MG63 (cell line): ENCODE results near the gene CARD19. TPM values are rescaled to one million over a fixed set of nuclear protein-coding genes. Genes with fewer than 3 reads are reported as not detected.
"Not testable (repeated sequence)": the region's sequence is repeated elsewhere in the genome, so short reads cannot be mapped to it uniquely, and the experiment has no call there.

Experiments used
- DNase-seq: peaks from one replicate; pipeline ENCODE4 v3.0.0-alpha.2; 2020
- H3K27me3 ChIP-seq: fragments of 250-450 bp; sonication (Bioruptor Pico); 2 replicates; pipeline ENCODE4 v1.5.1; 2020; ENCODE audit warnings: mild to moderate bottlenecking, moderate library complexity
- H3K36me3 ChIP-seq: fragments of 250-450 bp; sonication (Bioruptor Pico); 2 replicates; pipeline ENCODE4 v1.5.1; 2020; ENCODE audit warnings: mild to moderate bottlenecking, moderate library complexity
- H3K4me3 ChIP-seq: fragments of 250-450 bp; sonication (Bioruptor Pico); 2 replicates; pipeline ENCODE4 v1.5.1; 2020; ENCODE audit warnings: mild to moderate bottlenecking, moderate library complexity
- H3K9me3 ChIP-seq: fragments of 250-450 bp; sonication (Bioruptor Pico); 2 replicates; pipeline ENCODE4 v1.5.1; 2020; ENCODE audit warnings: mild to moderate bottlenecking, moderate library complexity
- total RNA-seq: library from RNA; depleted of rRNA; stranded (reverse); fragments of >200 nt; shearing (Covaris generic); gene quantifications from 2 replicates; pipeline ENCODE4 v1.2.3, GENCODE V29; 2014; ENCODE audit warnings: low replicate concordance

CARD19 gene
- total RNA-seq, 1 experiment from 2014 or later: 103 TPM

GRCh38 chr9:93132287-93132927 lies 36.4 kb downstream of the CARD19 start:
- H3K9me3 ChIP-seq: no peaks in the 10 kb centered on the region
- peaks cover 5% of the 10 kb centered on the region; the same call in 1 of the 2 replicates for H3K36me3 ChIP-seq
- peak; percentile 89 for DNase-seq
- no peaks in the 10 kb centered on the region for H3K27me3 ChIP-seq
- H3K4me3 ChIP-seq: peak overlapping the region; percentile 90

DNA sequence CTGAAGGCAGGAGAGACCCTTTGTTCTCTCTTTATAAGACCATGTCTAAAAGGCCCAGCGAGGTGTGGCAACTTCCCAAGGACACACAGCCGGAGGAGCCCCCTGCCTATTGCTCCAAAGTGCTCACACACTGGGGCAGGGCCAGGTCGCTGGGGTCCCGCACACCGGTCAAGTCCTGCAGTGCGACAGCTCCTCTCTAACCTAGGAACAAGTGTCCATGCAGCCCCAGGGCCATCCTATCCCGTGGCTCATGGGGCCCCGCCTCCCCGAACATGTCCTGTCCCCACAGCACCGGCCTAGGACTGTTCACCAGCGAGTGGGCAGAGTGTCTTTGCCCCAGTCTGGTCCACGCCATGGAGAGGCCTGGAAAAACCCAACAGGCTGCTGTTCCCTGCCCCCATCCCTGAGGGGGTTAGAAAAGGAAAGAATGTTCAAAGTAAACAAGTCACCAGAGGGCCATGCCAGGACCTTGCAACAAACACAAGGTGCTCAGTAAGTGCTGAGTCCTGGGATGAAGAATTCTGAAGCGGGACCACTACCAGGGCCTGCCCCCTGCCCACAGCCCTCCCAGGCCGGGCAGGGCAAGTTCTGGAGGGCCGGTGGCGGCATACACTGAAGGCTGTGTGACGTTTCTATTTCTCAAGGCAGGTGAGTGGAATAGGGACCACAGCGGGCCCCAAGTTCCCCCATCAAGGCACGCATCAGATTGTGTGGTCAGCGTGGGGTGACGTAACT lies 37.1 kb downstream of the CARD19 start:
- peak; percentile 44 for DNase-seq
- no peaks in the 10 kb centered on the region for H3K9me3 ChIP-seq

DNA sequence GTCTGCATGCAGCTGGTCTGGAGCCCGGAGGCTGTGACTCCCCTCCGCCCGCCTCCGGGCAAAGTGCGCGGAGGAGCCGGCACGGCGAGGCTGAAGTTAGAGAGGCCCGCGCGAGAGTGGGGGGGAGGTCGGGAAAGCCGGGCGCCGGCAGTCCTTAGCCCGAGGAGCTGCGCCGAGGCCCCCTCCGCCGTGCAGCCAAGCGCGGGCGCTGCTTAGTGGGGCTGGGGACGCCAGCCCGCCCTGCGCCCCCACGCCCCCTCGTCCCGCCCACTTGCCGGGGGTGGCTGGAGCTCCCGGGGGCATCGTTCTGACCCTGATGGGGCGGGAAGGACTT lies 37.6 kb downstream of the CARD19 start:
- peak; percentile 86 for DNase-seq
- Histone ChIP-seq H3K27me3 (no peaks in the 10 kb centered on the region), H3K4me3 (peak overlapping the region; percentile 90), H3K9me3 (no peaks in the 10 kb centered on the region), H3K36me3 (peaks cover 5% of the 10 kb centered on the region; the same call in 1 of the 2 replicates)

More for the DNA sequence above, 37.1 kb downstream of the CARD19 start:
- H3K36me3 ChIP-seq: peaks cover 5% of the 10 kb centered on the region; the same call in 1 of the 2 replicates
- H3K27me3 ChIP-seq: no peaks in the 10 kb centered on the region
- peak overlapping the region; percentile 90 for H3K4me3 ChIP-seq

DNA sequence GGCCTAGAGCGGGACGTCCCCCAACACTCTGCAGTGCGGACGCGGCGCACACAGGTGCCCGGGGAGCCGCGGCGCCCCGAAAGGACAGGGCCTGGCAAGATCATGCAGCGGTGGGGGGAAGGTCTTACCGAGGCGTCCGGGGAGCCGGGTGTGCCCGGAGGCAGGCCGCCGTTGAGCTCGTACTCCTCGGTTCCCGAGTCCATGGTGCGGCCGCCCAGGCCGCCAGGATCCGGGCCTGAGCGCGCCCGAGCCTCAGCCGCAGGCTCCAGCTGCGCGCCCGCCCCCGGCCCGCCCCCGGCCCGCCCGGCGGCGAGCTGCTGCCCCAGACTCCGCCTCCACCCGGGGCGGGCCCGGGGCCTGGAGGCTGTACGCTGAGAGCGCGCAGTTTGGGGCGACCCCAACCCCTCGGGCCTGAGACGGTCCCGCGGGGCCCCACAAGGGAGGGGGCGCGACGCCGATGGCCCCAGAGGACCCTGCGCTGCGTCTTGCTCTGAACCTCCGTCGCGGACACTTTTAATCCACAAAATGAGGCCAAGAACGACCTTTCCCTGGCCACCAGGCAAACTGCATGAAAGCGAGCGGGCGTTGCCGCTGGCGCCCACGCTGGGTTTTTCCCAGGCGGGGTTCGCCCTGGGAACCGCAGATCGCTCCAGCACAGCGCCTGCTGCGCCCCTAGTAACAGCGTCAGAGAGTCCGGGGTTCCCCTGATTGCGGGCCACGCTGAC lies 38.2 kb downstream of the CARD19 start, which contains the start of gene NINJ1:
Gene NINJ1, minus strand, starts transcription at position 237 of the 725 bp plus-strand sequence. Its CDS starts 34 bp downstream, at position 203.
- peak; percentile 77 for DNase-seq
- peaks cover 5% of the 10 kb centered on the region; the same call in 1 of the 2 replicates for H3K36me3 ChIP-seq
- H3K27me3 ChIP-seq: no peaks in the 10 kb centered on the region
- peak within 1 kb of the TSS; percentile 90 for H3K4me3 ChIP-seq
- no peaks in the 10 kb centered on the region for H3K9me3 ChIP-seq

GRCh38 chr9:93134740-93135444 lies 38.9 kb downstream of the CARD19 start:
- Histone ChIP-seq H3K4me3 (peak overlapping the region; percentile 90), H3K27me3 (no peaks in the 10 kb centered on the region), H3K9me3 (no peaks in the 10 kb centered on the region), H3K36me3 (peaks cover 5% of the 10 kb centered on the region; the same call in 1 of the 2 replicates)
- no peak for DNase-seq

DNA sequence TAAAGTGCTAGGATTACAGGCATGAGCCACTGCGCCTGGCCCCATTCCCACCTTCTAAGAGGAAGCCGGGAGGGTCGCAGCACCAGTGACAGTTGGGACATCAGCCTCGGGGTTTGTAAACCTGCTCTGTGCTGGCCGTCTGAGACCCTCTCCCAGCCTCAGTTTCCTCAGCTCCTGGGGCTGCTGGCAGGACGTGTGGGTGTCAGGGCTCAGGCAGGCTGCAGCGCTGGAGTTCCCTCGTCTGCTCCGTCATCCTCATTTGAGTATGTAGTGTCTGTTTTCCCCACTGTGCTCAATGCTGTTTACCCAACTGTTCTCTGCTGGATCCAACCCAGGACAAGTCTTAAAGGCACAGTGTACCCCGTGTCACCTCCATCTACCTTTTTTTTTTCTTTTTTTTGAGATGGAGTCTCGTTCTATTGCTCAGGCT lies 40.0 kb downstream of the CARD19 start:
- Histone ChIP-seq H3K36me3 (peaks cover 4% of the 10 kb centered on the region; the same call in 1 of the 2 replicates), H3K27me3 (no peaks in the 10 kb centered on the region), H3K4me3 (no peak overlapping the region), H3K9me3 (no peaks in the 10 kb centered on the region)
- no peak for DNase-seq

GRCh38 chr9:93137362-93137761 lies 41.3 kb downstream of the CARD19 start:
- DNase-seq: no peak
- no peaks in the 10 kb centered on the region for H3K9me3 ChIP-seq
- H3K36me3 ChIP-seq: 0 out of 2 replicates have a peak, but pooled peaks cover under 1% of the 10 kb centered on the region
- no peak overlapping the region for H3K4me3 ChIP-seq
- no peaks in the 10 kb centered on the region for H3K27me3 ChIP-seq

GRCh38 chr9:93138171-93138764 lies 42.3 kb downstream of the CARD19 start:
- no peaks in the 10 kb centered on the region for H3K36me3 ChIP-seq
- no peaks in the 10 kb centered on the region for H3K9me3 ChIP-seq
- H3K4me3 ChIP-seq: no peak overlapping the region
- no peaks in the 10 kb centered on the region for H3K27me3 ChIP-seq
- DNase-seq: no peak

DNA sequence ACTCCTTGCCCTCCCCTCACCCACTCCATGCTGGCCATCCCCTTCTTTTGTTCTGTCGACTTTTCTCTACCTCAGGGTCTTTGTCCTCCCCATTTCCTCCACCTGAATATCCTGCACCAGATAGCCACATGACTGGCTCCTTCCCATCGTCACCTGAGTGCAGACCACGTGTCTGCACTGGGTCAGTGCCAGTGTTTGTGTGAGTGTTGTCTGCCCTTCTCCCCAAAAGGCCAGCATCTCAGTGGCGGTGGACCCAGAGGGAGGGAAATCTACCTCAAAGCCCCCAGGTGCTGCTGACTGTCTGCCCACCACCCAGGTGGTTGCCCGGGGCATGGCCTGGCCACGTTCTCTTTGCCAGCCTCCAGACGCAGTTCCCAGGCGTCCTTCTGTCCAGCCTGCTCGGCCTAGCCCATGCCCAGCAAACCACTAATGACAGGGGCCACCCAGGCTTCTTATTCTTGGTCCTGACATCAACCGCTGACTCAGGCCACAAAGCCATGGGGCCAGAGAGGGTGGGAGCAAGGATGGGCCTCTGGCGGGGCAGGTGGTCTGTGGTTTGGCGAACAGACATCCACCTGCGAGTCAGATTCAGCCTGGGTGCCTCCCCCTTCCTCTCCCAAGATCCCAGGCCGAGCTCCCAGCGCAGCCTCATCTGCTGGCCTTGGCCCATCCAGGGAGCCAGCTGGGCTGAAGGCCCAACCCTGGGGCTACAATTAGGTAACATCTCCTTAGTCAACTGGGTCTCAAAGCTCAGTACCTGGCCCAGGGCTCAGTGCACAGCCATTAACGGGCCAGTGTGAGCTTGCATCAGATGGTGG lies 43.6 kb downstream of the CARD19 start:
- Histone ChIP-seq H3K36me3 (no peaks in the 10 kb centered on the region), H3K9me3 (no peaks in the 10 kb centered on the region), H3K27me3 (no peaks in the 10 kb centered on the region), H3K4me3 (no peak overlapping the region)
- DNase-seq: peak; percentile 50

DNA sequence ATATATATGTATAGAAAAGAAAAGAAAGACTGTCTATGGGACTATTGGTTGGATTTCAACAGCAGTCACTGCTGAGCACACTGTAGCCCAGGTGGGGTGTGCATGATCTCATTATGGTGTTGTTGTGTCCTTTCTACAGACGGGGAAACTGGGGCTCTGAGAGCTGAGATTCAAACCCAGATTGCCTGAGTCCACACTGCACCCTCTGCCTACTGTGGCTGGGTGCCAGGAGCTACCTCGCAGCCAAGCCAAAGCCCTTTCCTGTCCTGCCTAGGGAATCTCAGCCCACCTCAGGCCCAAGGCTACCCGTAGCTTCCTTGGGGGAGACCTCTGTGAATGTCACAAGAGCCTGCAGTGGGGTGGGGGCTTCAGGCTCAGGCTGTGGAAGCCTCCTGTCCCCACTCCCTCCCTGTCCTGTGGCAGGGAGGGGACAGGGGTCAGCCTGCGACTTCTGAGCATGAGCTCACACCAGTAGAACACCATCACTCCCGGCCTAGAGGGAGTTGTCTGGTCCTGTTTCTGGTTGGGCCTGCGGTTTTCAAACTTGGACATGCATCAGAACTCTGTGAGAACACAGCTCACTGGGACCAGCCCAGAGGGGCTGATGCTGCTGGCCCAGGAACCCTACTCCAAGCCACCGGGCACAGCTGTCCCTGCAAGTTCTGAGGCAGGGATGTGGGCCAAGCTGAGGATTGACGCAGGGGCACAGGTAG lies 45.9 kb downstream of the CARD19 start:
- H3K4me3 ChIP-seq: no peak overlapping the region
- H3K27me3 ChIP-seq: no peaks in the 10 kb centered on the region
- no peak for DNase-seq
- no peaks in the 10 kb centered on the region for H3K36me3 ChIP-seq
- H3K9me3 ChIP-seq: no peaks in the 10 kb centered on the region

- Histone ChIP-seq H3K4me3 (no peak overlapping the region), H3K9me3 (peaks cover 3% of the 10 kb centered on the region), H3K27me3 (no peaks in the 10 kb centered on the region), H3K36me3 (no peaks in the 10 kb centered on the region)
- peak; percentile 71 for DNase-seq
These were observed 48.0 kb downstream of the CARD19 start for GRCh38 chr9:93143830-93144530.

- H3K4me3 ChIP-seq, H3K27me3 ChIP-seq, H3K36me3 ChIP-seq, DNase-seq, H3K9me3 ChIP-seq: not testable (repeated sequence)
These were observed 50.7 kb downstream of the CARD19 start for GRCh38 chr9:93146696-93147095.

DNA sequence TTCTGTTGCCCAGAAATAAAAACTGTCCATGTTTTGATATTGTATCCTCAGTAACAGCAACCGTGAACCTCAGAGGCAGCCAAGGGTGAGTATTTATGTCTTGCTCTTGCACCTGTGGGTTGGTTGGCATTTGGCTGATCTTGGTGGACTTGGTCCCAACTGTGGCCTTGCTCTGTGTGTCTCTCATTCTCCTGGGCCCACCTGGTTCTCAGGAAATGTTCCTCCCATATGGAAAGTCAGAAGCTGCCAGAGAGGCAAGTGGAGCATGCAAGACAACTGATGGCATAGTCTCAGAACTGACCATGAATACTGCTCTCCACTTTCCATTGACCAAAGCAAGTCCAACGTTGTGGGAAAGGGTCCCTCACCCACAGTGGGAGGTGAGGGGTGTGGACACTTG lies 51.6 kb downstream of the CARD19 start:
- DNase-seq: no peak
- Histone ChIP-seq H3K27me3 (no peaks in the 10 kb centered on the region), H3K4me3 (no peak overlapping the region), H3K9me3 (peaks cover 3% of the 10 kb centered on the region), H3K36me3 (no peaks in the 10 kb centered on the region)

GRCh38 chr9:93148721-93149120 lies 52.7 kb downstream of the CARD19 start:
- DNase-seq: no peak
- H3K9me3 ChIP-seq: peaks cover 3% of the 10 kb centered on the region

More at GRCh38 chr9:93148721-93149120, 52.7 kb downstream of the CARD19 start:
- Histone ChIP-seq H3K4me3 (no peak overlapping the region), H3K27me3 (no peaks in the 10 kb centered on the region), H3K36me3 (no peaks in the 10 kb centered on the region)
